DND-41 (cell line): ENCODE data around the gene TFCP2L1.

Experiments used
- ATAC-seq: fragments of 200-7000 bp; cut with Tn5 transposase; 3 replicates; pipeline ENCODE4 v1.9.1; 2021; ENCODE audit warnings: low read depth; ENCODE audit not compliant: insufficient read depth
- DNase-seq: peaks from one replicate; pipeline ENCODE4 v3.0.0-alpha.2; 2020
- H2AFZ ChIP-seq: 2 replicates; pipeline ENCODE4 v1.6.0; 2012; ENCODE audit warnings: low read depth, low read length
- H3K27ac ChIP-seq: 2 replicates; pipeline ENCODE4 v1.5.1; 2012; ENCODE audit warnings: low read length, inconsistent platforms
- H3K27me3 ChIP-seq: fragments of 200-600 bp; sonication (generic); 2 replicates; pipeline ENCODE4 v1.6.0; 2012; ENCODE audit warnings: low read length, mild to moderate bottlenecking, inconsistent platforms; ENCODE audit not compliant: insufficient read depth, poor library complexity
- H3K36me3 ChIP-seq: 2 replicates; pipeline ENCODE4 v1.5.1; 2012; ENCODE audit warnings: low read length, inconsistent platforms; ENCODE audit not compliant: insufficient read depth
- H3K4me1 ChIP-seq: 2 replicates; pipeline ENCODE4 v1.5.1; 2012; ENCODE audit warnings: mild to moderate bottlenecking, low read length; ENCODE audit not compliant: insufficient read depth
- H3K4me2 ChIP-seq: 2 replicates; pipeline ENCODE4 v1.6.0; 2012; ENCODE audit warnings: mild to moderate bottlenecking, moderate library complexity, low read length, inconsistent platforms; ENCODE audit not compliant: insufficient read depth
- H3K4me3 ChIP-seq, 2 experiments: fragments of 200-600 bp in 1 of 2; shearing (Covaris generic) in 1 of 2; 2 replicates each; pipeline ENCODE4 v1.5.1; 2012 to 2016; ENCODE audit warnings: inconsistent platforms in 2 of 2, low read length in 2 of 2, mild to moderate bottlenecking in 2 of 2, low read depth in 1 of 2, moderate library complexity in 1 of 2
- H3K79me2 ChIP-seq: 2 replicates; pipeline ENCODE4 v1.6.0; 2012; ENCODE audit warnings: low read length, inconsistent platforms; ENCODE audit not compliant: insufficient read depth
- H3K9ac ChIP-seq: 2 replicates; pipeline ENCODE4 v1.6.0; 2012; ENCODE audit warnings: low read depth, mild to moderate bottlenecking, inconsistent platforms, low read length, moderate library complexity
- H3K9me3 ChIP-seq: 2 replicates; pipeline ENCODE4 v1.5.1; 2012; ENCODE audit warnings: low read length, moderate library complexity, mild to moderate bottlenecking, inconsistent platforms; ENCODE audit not compliant: insufficient read depth, severe bottlenecking
- H4K20me1 ChIP-seq: 2 replicates; pipeline ENCODE4 v1.6.0; 2012; ENCODE audit warnings: low read length; ENCODE audit not compliant: insufficient read depth
- EZH2 ChIP-seq: IDR thresholded peaks from 3 replicates; pipeline ENCODE4 v1.6.1; 2012; ENCODE audit warnings: borderline replicate concordance, low read depth, mild to moderate bottlenecking, moderate library complexity, low read length, inconsistent platforms; ENCODE audit not compliant: severe bottlenecking
- TF ChIP-seq, protein P1 (sequence below): IDR thresholded peaks from 2 replicates; pipeline ENCODE4 v1.5.1; 2012; ENCODE audit warnings: borderline replicate concordance, low read length, moderate library complexity, mild to moderate bottlenecking; ENCODE audit not compliant: poor library complexity, severe bottlenecking; ENCODE audit errors: extremely low read depth

TFCP2L1 gene

DNA sequence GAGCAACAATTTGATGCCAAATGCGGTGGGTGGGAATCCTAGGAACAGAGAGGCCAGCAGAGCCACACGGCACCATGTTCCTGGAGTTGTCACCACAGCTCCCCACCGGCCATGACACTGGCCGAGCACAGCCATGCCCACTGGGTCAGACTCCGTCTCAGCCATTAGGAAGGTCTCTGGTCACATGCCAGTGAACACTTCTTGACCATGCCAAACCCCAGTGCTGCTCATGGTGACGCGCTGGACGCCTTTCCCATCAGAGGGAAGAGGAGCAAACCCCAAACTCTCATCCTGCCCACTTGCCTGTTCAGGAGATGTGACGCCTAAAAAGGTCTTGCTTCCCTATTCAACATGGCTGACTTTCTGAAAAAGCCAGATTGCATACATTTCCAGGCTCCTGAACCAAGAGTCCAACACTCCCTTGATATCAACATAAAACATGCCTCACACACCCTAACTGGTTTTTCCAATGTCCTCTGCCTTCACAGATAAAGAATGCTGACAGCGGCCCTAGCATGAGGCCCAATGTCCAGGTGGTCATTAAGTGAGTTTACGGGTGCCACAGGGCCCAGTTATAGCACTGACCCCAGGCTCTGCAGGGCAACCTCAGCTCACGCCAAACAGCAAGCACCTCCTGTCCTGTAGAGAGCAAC is 31.9 kb downstream of the TFCP2L1 start:
- Histone ChIP-seq H3K4me2 (no peak overlapping the region), H2AFZ (no peak overlapping the region), H3K4me1 (no peaks in the 10 kb centered on the region), H3K79me2 (no peaks in the 10 kb centered on the region), H3K36me3 (no peaks in the 10 kb centered on the region), H3K27me3 (no peaks in the 10 kb centered on the region), H4K20me1 (no peaks in the 10 kb centered on the region), H3K9ac (no peak overlapping the region), H3K27ac (no peak overlapping the region), H3K9me3 (no peaks in the 10 kb centered on the region), H3K4me3 (no peak overlapping the region)
- no peak for TF ChIP-seq EZH2
- TF ChIP-seq, protein P1, sequence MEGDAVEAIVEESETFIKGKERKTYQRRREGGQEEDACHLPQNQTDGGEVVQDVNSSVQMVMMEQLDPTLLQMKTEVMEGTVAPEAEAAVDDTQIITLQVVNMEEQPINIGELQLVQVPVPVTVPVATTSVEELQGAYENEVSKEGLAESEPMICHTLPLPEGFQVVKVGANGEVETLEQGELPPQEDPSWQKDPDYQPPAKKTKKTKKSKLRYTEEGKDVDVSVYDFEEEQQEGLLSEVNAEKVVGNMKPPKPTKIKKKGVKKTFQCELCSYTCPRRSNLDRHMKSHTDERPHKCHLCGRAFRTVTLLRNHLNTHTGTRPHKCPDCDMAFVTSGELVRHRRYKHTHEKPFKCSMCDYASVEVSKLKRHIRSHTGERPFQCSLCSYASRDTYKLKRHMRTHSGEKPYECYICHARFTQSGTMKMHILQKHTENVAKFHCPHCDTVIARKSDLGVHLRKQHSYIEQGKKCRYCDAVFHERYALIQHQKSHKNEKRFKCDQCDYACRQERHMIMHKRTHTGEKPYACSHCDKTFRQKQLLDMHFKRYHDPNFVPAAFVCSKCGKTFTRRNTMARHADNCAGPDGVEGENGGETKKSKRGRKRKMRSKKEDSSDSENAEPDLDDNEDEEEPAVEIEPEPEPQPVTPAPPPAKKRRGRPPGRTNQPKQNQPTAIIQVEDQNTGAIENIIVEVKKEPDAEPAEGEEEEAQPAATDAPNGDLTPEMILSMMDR, result no peak
- DNase-seq (no peak), ATAC-seq (no peak)

DNA sequence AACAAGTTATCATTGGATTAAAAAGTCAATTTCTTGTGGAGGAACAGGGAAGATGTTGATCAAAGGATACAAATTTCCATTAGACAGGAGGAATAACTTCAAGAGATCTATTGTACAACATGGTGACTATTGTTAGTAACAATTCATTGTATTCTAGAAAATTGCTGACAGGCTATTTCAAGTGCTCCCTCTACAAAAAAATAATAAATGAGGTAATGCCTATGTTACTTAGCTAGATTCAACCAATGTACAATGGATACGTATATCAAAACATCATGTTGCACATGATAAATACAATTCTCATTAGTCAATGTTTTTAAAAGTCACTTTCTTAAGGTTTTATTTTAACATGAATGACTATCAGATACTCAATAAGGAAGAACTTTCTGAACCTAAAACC is 33.5 kb downstream of the TFCP2L1 start:
- Histone ChIP-seq H2AFZ (no peak overlapping the region), H3K4me3 (no peak overlapping the region), H3K9me3 (no peaks in the 10 kb centered on the region), H3K9ac (no peak overlapping the region), H4K20me1 (no peaks in the 10 kb centered on the region), H3K27me3 (no peaks in the 10 kb centered on the region), H3K36me3 (no peaks in the 10 kb centered on the region), H3K4me1 (peaks cover 3% of the 10 kb centered on the region; the same call in 1 of the 2 replicates), H3K27ac (no peak overlapping the region), H3K79me2 (no peaks in the 10 kb centered on the region), H3K4me2 (no peak overlapping the region)
- DNase-seq, result no peak
- no peak for ATAC-seq
- TF ChIP-seq, protein P1, result no peak
- TF ChIP-seq EZH2, result no peak

DNA sequence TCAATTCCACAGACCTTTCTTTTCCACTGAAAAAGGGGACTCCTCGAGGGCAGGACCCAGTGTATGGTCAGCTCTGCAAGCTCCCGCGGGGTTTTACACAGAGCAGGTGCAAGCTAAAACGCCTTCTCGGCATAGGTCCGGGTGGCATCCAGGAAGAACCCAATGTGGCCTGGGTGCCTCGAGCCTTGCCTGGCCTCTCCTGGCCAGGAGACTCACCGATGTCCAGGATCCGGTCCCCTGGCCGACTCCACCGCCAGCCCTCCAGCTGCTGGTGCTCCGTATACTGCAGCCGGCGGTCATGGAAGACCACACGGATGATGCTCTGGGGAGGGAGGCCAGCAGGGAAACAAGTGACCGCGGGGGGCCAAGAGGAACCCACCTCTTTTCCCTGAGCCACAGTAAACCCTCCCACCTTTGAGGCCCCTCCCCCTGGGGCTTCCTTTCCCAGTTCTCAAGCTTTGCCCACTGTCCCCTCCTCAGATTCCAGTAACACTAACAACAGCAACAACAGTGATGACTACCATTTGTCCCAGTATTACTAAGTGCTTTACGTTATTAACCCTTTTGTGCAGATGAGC is 36.1 kb downstream of the TFCP2L1 start:
- Histone ChIP-seq H4K20me1 (no peaks in the 10 kb centered on the region), H3K27ac (no peak overlapping the region), H3K36me3 (no peaks in the 10 kb centered on the region), H3K9ac (no peak overlapping the region), H3K4me3 (no peak overlapping the region), H3K27me3 (no peaks in the 10 kb centered on the region), H2AFZ (no peak overlapping the region), H3K4me2 (no peak overlapping the region), H3K9me3 (no peaks in the 10 kb centered on the region), H3K79me2 (no peaks in the 10 kb centered on the region), H3K4me1 (peaks cover 3% of the 10 kb centered on the region; the same call in 1 of the 2 replicates)
- ATAC-seq (no peak), DNase-seq (no peak)
- TF ChIP-seq EZH2, result no peak
- TF ChIP-seq, protein P1, result no peak
